KMS-11 (cell line): Measurements from ENCODE around the gene NEUROD4.

Experiments used
- H2AFZ ChIP-seq: fragments of 200-600 bp; sonication (generic); 2 replicates; pipeline ENCODE4 v1.6.1; 2016; ENCODE audit warnings: antibody characterized with exemption, mixed run types, low read depth
- H3K27ac ChIP-seq: fragments of 200-600 bp; sonication (generic); 2 replicates; pipeline ENCODE4 v1.6.1; 2016; ENCODE audit warnings: mild to moderate bottlenecking, mixed run types
- H3K27me3 ChIP-seq: fragments of 200-600 bp; sonication (generic); 2 replicates; pipeline ENCODE4 v1.6.1; 2017; ENCODE audit warnings: mild to moderate bottlenecking, low read depth, mixed run types, moderate library complexity; ENCODE audit not compliant: insufficient read depth
- H3K36me3 ChIP-seq: fragments of 200-600 bp; sonication (generic); 2 replicates; pipeline ENCODE4 v1.6.1; 2017; ENCODE audit warnings: mild to moderate bottlenecking, mixed run types; ENCODE audit not compliant: insufficient read depth
- H3K4me1 ChIP-seq: fragments of 200-600 bp; sonication (generic); 2 replicates; pipeline ENCODE4 v1.6.1; 2016; ENCODE audit warnings: mild to moderate bottlenecking, low read depth, mixed run types; ENCODE audit not compliant: poor library complexity, severe bottlenecking
- H3K4me2 ChIP-seq: fragments of 200-600 bp; sonication (generic); 2 replicates; pipeline ENCODE4 v1.7.0; 2016; ENCODE audit warnings: mild to moderate bottlenecking, mixed run types
- H3K4me3 ChIP-seq: fragments of 200-600 bp; sonication (generic); IDR thresholded peaks from 2 replicates; pipeline ENCODE4 v1.6.1; 2017; ENCODE audit warnings: low read depth, low read length, mixed read lengths; ENCODE audit not compliant: insufficient read depth
- H3K79me2 ChIP-seq: fragments of 200-600 bp; sonication (generic); 2 replicates; pipeline ENCODE4 v1.6.1; 2016; ENCODE audit warnings: low read depth, mixed run types; ENCODE audit not compliant: insufficient read depth
- H3K9ac ChIP-seq: fragments of 200-600 bp; sonication (generic); 2 replicates; pipeline ENCODE4 v1.6.1; 2016; ENCODE audit warnings: mild to moderate bottlenecking, mixed run types
- H4K20me1 ChIP-seq: fragments of 200-600 bp; sonication (generic); 2 replicates; pipeline ENCODE4 v1.6.1; 2016; ENCODE audit warnings: mild to moderate bottlenecking, mixed run types; ENCODE audit not compliant: insufficient read depth
- TF ChIP-seq, protein P1 (sequence below): fragments of 200-600 bp; sonication (generic); conservative IDR thresholded peaks from 2 replicates; pipeline ENCODE4 v1.6.1; 2017; ENCODE audit warnings: low read depth, mild to moderate bottlenecking, antibody characterized with exemption, low read length, moderate library complexity, mixed read lengths

NEUROD4 gene

GRCh38 chr12:55068416-55069010, 48.7 kb downstream of the NEUROD4 start:
- H3K36me3 ChIP-seq = no peaks in the 10 kb centered on the region
- H3K9ac ChIP-seq = no peak overlapping the region
- no peaks in the 10 kb centered on the region for H3K27me3 ChIP-seq
- no peak overlapping the region for H2AFZ ChIP-seq
- no peak overlapping the region for H3K4me3 ChIP-seq
- no peaks in the 10 kb centered on the region for H4K20me1 ChIP-seq
- no peaks in the 10 kb centered on the region for H3K79me2 ChIP-seq
- H3K27ac ChIP-seq = no peak overlapping the region
- H3K4me2 ChIP-seq = no peak overlapping the region
- no peaks in the 10 kb centered on the region for H3K4me1 ChIP-seq
- TF ChIP-seq, protein P1, sequence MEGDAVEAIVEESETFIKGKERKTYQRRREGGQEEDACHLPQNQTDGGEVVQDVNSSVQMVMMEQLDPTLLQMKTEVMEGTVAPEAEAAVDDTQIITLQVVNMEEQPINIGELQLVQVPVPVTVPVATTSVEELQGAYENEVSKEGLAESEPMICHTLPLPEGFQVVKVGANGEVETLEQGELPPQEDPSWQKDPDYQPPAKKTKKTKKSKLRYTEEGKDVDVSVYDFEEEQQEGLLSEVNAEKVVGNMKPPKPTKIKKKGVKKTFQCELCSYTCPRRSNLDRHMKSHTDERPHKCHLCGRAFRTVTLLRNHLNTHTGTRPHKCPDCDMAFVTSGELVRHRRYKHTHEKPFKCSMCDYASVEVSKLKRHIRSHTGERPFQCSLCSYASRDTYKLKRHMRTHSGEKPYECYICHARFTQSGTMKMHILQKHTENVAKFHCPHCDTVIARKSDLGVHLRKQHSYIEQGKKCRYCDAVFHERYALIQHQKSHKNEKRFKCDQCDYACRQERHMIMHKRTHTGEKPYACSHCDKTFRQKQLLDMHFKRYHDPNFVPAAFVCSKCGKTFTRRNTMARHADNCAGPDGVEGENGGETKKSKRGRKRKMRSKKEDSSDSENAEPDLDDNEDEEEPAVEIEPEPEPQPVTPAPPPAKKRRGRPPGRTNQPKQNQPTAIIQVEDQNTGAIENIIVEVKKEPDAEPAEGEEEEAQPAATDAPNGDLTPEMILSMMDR = peak; percentile 98

DNA sequence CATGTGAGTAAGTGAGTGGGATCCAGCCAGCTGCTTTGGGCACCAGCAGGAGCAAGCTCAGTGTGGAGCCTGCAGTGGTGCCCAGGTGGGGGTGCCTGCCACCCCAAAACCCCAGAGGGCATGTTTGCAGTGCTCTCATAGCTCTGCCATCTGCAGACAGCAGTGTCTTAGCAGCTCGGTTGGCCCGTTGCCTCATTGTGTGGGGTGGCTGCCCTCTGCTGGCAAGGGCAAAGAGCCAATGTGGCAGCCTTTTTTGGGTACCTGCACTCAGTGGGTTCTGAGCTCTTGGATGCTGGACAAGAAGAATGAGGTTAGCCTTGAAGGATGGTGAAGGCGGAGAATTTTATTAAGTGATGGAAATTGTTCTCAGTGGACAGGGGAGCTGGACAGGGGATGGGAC, 52.3 kb downstream of the NEUROD4 start:
- Histone ChIP-seq H3K4me3 (no peak overlapping the region), H3K27me3 (no peaks in the 10 kb centered on the region), H3K4me1 (no peaks in the 10 kb centered on the region), H4K20me1 (no peaks in the 10 kb centered on the region), H3K27ac (no peak overlapping the region), H2AFZ (peak overlapping the region; percentile 4; the same call in 1 of the 2 replicates), H3K9ac (no peak overlapping the region), H3K4me2 (no peak overlapping the region), H3K79me2 (no peaks in the 10 kb centered on the region), H3K36me3 (no peaks in the 10 kb centered on the region)
- TF ChIP-seq, protein P1 = peak; percentile 97

- no peaks in the 10 kb centered on the region for H3K79me2 ChIP-seq
- no peaks in the 10 kb centered on the region for H4K20me1 ChIP-seq
- TF ChIP-seq, protein P1 = peak; percentile 99
- no peak overlapping the region for H3K9ac ChIP-seq
- H3K4me1 ChIP-seq = no peaks in the 10 kb centered on the region
- no peak overlapping the region for H3K4me2 ChIP-seq
- no peaks in the 10 kb centered on the region for H3K27me3 ChIP-seq
- no peak overlapping the region for H3K27ac ChIP-seq
- H3K4me3 ChIP-seq = no peak overlapping the region
- no peak overlapping the region for H2AFZ ChIP-seq
- no peaks in the 10 kb centered on the region for H3K36me3 ChIP-seq
These were observed 53.6 kb downstream of the NEUROD4 start for GRCh38 chr12:55073043-55074022.

DNA sequence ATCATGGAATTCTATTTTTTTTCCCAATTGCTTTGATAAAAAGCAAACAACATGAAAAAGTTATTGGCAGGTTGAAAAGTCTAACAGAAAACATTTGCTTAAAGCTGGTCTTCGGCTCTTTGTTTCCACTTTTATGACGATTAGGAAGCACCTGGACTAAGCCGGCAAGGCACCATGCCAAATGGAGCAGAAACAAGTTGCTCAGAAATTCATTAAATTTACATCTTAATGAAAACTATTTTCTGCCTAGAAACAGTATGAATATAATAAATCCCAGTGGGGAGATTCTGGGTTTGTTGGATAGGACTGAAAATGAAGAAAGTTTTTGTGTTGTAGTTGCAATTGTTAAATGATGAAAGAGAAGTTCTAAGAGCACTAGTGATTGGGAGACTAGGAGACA, 55.0 kb downstream of the NEUROD4 start:
- no peak overlapping the region for H3K4me3 ChIP-seq

More for the DNA sequence above, 55.0 kb downstream of the NEUROD4 start:
- Histone ChIP-seq H2AFZ (no peak overlapping the region), H4K20me1 (no peaks in the 10 kb centered on the region), H3K27me3 (no peaks in the 10 kb centered on the region), H3K79me2 (no peaks in the 10 kb centered on the region), H3K4me2 (no peak overlapping the region), H3K27ac (no peak overlapping the region), H3K36me3 (no peaks in the 10 kb centered on the region), H3K4me1 (no peaks in the 10 kb centered on the region), H3K9ac (no peak overlapping the region)
- TF ChIP-seq, protein P1 = no peak
